Activated effector memory CD4-positive, alpha-beta T cell treated with Interleukin-2 at 50 U/mL for 16 hours (primary cell): Measurements from ENCODE around the gene CNTROB.
A peak's percentile ranks its signal among the peaks of the same experiment; 100 is the strongest.

ENCODE experiments used
- DNase-seq: peaks from one replicate; pipeline ENCODE4 v3.0.0-alpha.2; 2020

Gene CNTROB

GRCh38 chr17:7988750-7989178 lies 56.8 kb downstream of the CNTROB start:
- DNase-seq = no peak

- peak; percentile 87 for DNase-seq
These were observed 58.0 kb downstream of the CNTROB start for GRCh38 chr17:7989781-7990655.

- no peak for DNase-seq
These were observed 60.5 kb downstream of the CNTROB start for GRCh38 chr17:7992516-7992915.

- no peak for DNase-seq
These were observed 60.9 kb downstream of the CNTROB start for GRCh38 chr17:7992924-7993323.

GRCh38 chr17:7993972-7994589 lies 62.1 kb downstream of the CNTROB start:
- no peak for DNase-seq

GRCh38 chr17:7995724-7996123 lies 63.7 kb downstream of the CNTROB start:
- no peak for DNase-seq

GRCh38 chr17:7997186-7997585 lies 65.2 kb downstream of the CNTROB start:
- no peak for DNase-seq
